Trophoblast cell (in vitro differentiated cells and primary cell): ENCODE results near the gene BTBD8. TPM values are rescaled to one million over a fixed set of nuclear protein-coding genes. Genes with fewer than 3 reads are reported as not detected.

Experiments
- DNase-seq, 2 donors: peaks; one replicate each; pipeline ENCODE4 v3.0.0-alpha.2; 2016
- H2AFZ ChIP-seq: 2 replicates; pipeline ENCODE4 v1.6.1; 2013; ENCODE audit warnings: low read length, moderate library complexity, mild to moderate bottlenecking; ENCODE audit not compliant: insufficient read depth, poor library complexity
- H2AK5ac ChIP-seq: 2 replicates; pipeline ENCODE4 v1.6.1; 2013; ENCODE audit warnings: mild to moderate bottlenecking, low read length
- H2BK120ac ChIP-seq: 2 replicates; pipeline ENCODE4 v1.6.1; 2013; ENCODE audit warnings: low read length, mild to moderate bottlenecking, moderate library complexity; ENCODE audit not compliant: insufficient read depth, poor library complexity
- H2BK12ac ChIP-seq: 2 replicates; pipeline ENCODE4 v1.6.1; 2013; ENCODE audit warnings: mild to moderate bottlenecking, low read length, moderate library complexity
- H2BK5ac ChIP-seq: 2 replicates; pipeline ENCODE4 v1.6.1; 2013; ENCODE audit warnings: low read length, low read depth, moderate library complexity, mild to moderate bottlenecking; ENCODE audit not compliant: poor library complexity
- H3K14ac ChIP-seq: 2 replicates; pipeline ENCODE4 v1.6.1; 2013; ENCODE audit warnings: mild to moderate bottlenecking, low read length
- H3K18ac ChIP-seq: 2 replicates; pipeline ENCODE4 v1.6.1; 2013; ENCODE audit warnings: mild to moderate bottlenecking, low read length
- H3K23ac ChIP-seq: 2 replicates; pipeline ENCODE4 v1.6.1; 2013; ENCODE audit warnings: low read length
- H3K27ac ChIP-seq: 2 replicates; pipeline ENCODE4 v1.5.1; 2013; ENCODE audit warnings: low read depth, mild to moderate bottlenecking, inconsistent platforms, low read length, moderate library complexity
- H3K27me3 ChIP-seq: 2 replicates; pipeline ENCODE4 v1.6.1; 2013; ENCODE audit warnings: inconsistent platforms, mild to moderate bottlenecking, low read length, moderate library complexity; ENCODE audit not compliant: insufficient read depth
- H3K36me3 ChIP-seq, 2 experiments: 1 replicate in 1 of 2; 2 replicates in 1 of 2; pipeline ENCODE4 v1.6.1; 2013; ENCODE audit warnings: low read length in 2 of 2, mild to moderate bottlenecking in 2 of 2, moderate library complexity in 1 of 2; ENCODE audit not compliant: insufficient read depth in 2 of 2, control insufficient read depth in 1 of 2
- H3K4ac ChIP-seq: 2 replicates; pipeline ENCODE4 v1.6.1; 2013; ENCODE audit warnings: low read depth, mild to moderate bottlenecking, low read length, moderate library complexity
- H3K4me1 ChIP-seq, 2 experiments: 1 replicate in 1 of 2; 2 replicates in 1 of 2; pipeline ENCODE4 v1.6.1; 2013; ENCODE audit warnings: low read length in 2 of 2, mild to moderate bottlenecking in 2 of 2, moderate library complexity in 1 of 2; ENCODE audit not compliant: insufficient read depth in 2 of 2, control insufficient read depth in 1 of 2
- H3K4me2 ChIP-seq: 2 replicates; pipeline ENCODE4 v1.6.1; 2013; ENCODE audit warnings: inconsistent platforms, mild to moderate bottlenecking, low read length, moderate library complexity
- H3K4me3 ChIP-seq: 2 replicates; pipeline ENCODE4 v1.5.1; 2013; ENCODE audit warnings: mild to moderate bottlenecking, low read depth, low read length, inconsistent platforms
- H3K79me1 ChIP-seq: one replicate; pipeline ENCODE4 v1.6.1; 2013; ENCODE audit warnings: low read length
- H3K79me2 ChIP-seq: 2 replicates; pipeline ENCODE4 v1.6.1; 2013; ENCODE audit warnings: low read length, mild to moderate bottlenecking; ENCODE audit not compliant: control insufficient read depth, insufficient read depth, poor library complexity
- H3K9ac ChIP-seq: 2 replicates; pipeline ENCODE4 v1.6.1; 2013; ENCODE audit warnings: mild to moderate bottlenecking, low read length
- H3K9me3 ChIP-seq: 2 replicates; pipeline ENCODE4 v1.6.1; 2013; ENCODE audit warnings: low read depth, mild to moderate bottlenecking, control low read depth, inconsistent platforms, low read length; ENCODE audit not compliant: insufficient read depth
- H4K12ac ChIP-seq: 2 replicates; pipeline ENCODE4 v1.6.1; 2013; ENCODE audit warnings: low read depth, mild to moderate bottlenecking, low read length, moderate library complexity
- H4K8ac ChIP-seq: 2 replicates; pipeline ENCODE4 v1.6.1; 2013; ENCODE audit warnings: low read depth, mild to moderate bottlenecking, low read length, moderate library complexity
- H4K91ac ChIP-seq: one replicate; pipeline ENCODE4 v1.6.1; 2013; ENCODE audit warnings: low read depth, mild to moderate bottlenecking, low read length, moderate library complexity
- WGBS: extraction: QIAGEN DNeasy Blood & Tissue Kit; methylation state at CpG from one replicate; pipeline ENCODE4 v1.1.7; 2013; ENCODE audit warnings: missing lambda C conversion rate; ENCODE audit not compliant: insufficient read length, insufficient coverage; ENCODE audit errors: extremely low coverage; 5-methylcytosine and 5-hydroxymethylcytosine counted together
- polyA plus RNA-seq: library from polyadenylated mRNA; stranded (reverse); fragments of 200-250 nt; gene quantifications from 2 replicates; pipeline ENCODE4 v1.2.3, GENCODE V29; 2013

Gene BTBD8
- 1.1 and 1.3 TPM in 2 replicates for polyA plus RNA-seq

DNA sequence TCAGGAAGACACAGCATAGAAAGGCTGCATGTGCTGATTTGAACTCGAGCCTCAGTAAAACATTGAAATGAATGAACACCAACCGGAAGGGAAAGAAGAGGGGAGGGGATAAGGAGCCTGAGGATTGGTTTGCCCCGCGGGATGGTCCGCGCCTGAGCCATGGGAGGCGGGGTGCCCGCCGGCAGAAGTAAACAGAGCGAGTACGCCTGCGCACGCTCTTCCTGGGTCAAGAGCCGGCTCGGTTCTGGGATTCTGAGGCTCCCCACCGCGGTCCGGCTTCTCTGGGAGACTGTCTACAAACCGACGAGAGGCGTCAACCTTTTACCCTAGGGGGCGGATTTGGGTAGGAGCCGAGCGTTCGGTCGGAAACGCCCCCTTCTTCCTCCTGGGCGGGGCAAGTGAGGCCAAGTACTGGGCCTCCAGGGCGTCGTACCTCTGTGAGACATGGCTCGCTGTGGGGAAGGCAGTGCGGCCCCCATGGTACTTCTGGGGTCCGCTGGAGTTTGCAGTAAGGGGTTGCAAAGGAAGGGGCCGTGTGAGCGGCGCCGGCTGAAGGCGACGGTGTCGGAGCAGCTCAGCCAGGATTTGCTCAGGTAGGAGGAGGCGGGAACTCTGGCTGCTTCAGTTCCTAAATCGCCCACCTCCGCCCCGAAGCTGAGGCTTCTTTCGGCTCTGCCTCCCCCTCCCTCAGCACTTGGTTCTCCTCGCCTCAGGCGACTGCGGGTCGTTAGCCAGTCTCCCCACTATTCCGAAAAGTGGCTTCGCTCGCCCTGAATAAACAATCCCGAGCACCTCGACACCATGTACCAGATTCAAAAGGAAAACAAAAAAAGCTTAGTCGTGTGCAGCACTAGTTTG, at the start of gene BTBD8:
TSS of gene BTBD8 (plus strand) at position 218 of the 858 bp plus-strand sequence. CDS start at position 445, 227 bp downstream.
- no CpG with 5 or more reads among the region's 55 CpGs for WGBS
- Histone ChIP-seq H3K4me1 (no peaks in the 10 kb centered on the region), H3K9me3 (peaks cover 4% of the 10 kb centered on the region), H3K18ac (peak within 1 kb of the TSS; percentile 86), H3K4me3 (peak within 1 kb of the TSS; percentile 95), H3K79me1 (peaks cover 9% of the 10 kb centered on the region), H3K9ac (peak within 1 kb of the TSS; percentile 86), H3K4me2 (peak within 1 kb of the TSS; percentile 70), H3K27ac (peak within 1 kb of the TSS; percentile 71), H2BK12ac (no peak within 1 kb of the TSS), H3K4ac (peak within 1 kb of the TSS; percentile 69), H3K27me3 (no peaks in the 10 kb centered on the region), H3K79me2 (peaks cover 4% of the 10 kb centered on the region), H2BK5ac (peak within 1 kb of the TSS; percentile 58), H2BK120ac (peak within 1 kb of the TSS; percentile 47), H4K91ac (peak within 1 kb of the TSS; percentile 85), H2AK5ac (no peak within 1 kb of the TSS), H4K8ac (peak within 1 kb of the TSS; percentile 93), H3K14ac (peak within 1 kb of the TSS; percentile 83), H3K23ac (no peak within 1 kb of the TSS), H3K36me3 (no peaks in the 10 kb centered on the region), H4K12ac (peak within 1 kb of the TSS; percentile 89), H2AFZ (peak within 1 kb of the TSS; percentile 100)
- DNase-seq: peak; percentile 91 to 92

DNA sequence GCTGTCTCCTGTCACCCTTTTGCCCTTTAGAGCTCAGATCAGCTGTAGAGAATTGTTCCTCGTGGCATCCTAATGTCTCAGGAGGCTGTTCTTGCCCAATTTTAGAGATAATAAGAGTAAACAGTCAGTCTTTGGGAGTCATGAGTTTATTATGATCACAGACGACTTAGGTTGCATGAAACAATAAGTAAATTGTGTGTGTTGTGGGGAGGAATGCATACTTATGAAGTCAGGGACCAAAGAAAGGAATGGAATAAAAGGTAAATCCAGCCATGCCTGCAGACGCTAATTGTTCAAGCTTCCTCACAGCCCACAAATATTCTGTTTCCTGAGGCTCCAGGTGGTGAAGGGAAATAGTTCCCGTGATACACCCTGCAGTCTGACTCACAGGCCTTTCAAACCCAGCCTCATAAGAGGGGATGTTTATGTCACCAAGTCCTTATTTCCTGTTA, 49.5 kb upstream of the BTBD8 start:
- Histone ChIP-seq H3K36me3 (no peaks in the 10 kb centered on the region), H3K79me1 (no peaks in the 10 kb centered on the region), H3K79me2 (no peaks in the 10 kb centered on the region), H4K12ac (no peak overlapping the region), H4K8ac (no peak overlapping the region), H3K9ac (no peak overlapping the region), H3K27ac (no peak overlapping the region), H3K4me2 (peak overlapping the region; percentile 88), H3K4ac (no peak overlapping the region), H3K27me3 (peaks cover 10% of the 10 kb centered on the region), H3K14ac (no peak overlapping the region), H2AFZ (no peak overlapping the region), H3K9me3 (peaks cover 3% of the 10 kb centered on the region), H2AK5ac (no peak overlapping the region), H2BK5ac (no peak overlapping the region), H2BK12ac (no peak overlapping the region), H3K4me1 (peaks cover 7 to 8% of the 10 kb centered on the region in 2 experiments), H3K18ac (no peak overlapping the region), H3K23ac (no peak overlapping the region), H4K91ac (no peak overlapping the region), H2BK120ac (no peak overlapping the region), H3K4me3 (no peak overlapping the region)
- WGBS: no CpG with 5 or more reads among the region's 4 CpGs
- DNase-seq: peak; percentile 52 to 65

GRCh38 chr1:92031281-92032110, 48.6 kb upstream of the BTBD8 start:
- no peak for DNase-seq
- H3K9me3 ChIP-seq: peaks cover 2% of the 10 kb centered on the region
- H2BK12ac ChIP-seq: no peak overlapping the region
- H2BK120ac ChIP-seq: no peak overlapping the region
- H3K4me3 ChIP-seq: no peak overlapping the region
- H3K36me3 ChIP-seq: no peaks in the 10 kb centered on the region
- no peak overlapping the region for H4K12ac ChIP-seq
- no peak overlapping the region for H4K8ac ChIP-seq
- no peak overlapping the region for H3K18ac ChIP-seq
- no CpG with 5 or more reads among the region's 6 CpGs for WGBS
- H3K4me1 ChIP-seq: peaks cover 7 to 8% of the 10 kb centered on the region in 2 experiments
- no peaks in the 10 kb centered on the region for H3K79me2 ChIP-seq
- no peak overlapping the region for H2AFZ ChIP-seq
- no peak overlapping the region for H2BK5ac ChIP-seq
- no peak overlapping the region for H3K23ac ChIP-seq
- H3K9ac ChIP-seq: no peak overlapping the region
- H3K4ac ChIP-seq: no peak overlapping the region
- H4K91ac ChIP-seq: no peak overlapping the region
- H3K27ac ChIP-seq: no peak overlapping the region
- no peak overlapping the region for H3K4me2 ChIP-seq
- H3K79me1 ChIP-seq: no peaks in the 10 kb centered on the region
- H2AK5ac ChIP-seq: no peak overlapping the region
- peaks cover 10% of the 10 kb centered on the region for H3K27me3 ChIP-seq
- H3K14ac ChIP-seq: no peak overlapping the region

DNA sequence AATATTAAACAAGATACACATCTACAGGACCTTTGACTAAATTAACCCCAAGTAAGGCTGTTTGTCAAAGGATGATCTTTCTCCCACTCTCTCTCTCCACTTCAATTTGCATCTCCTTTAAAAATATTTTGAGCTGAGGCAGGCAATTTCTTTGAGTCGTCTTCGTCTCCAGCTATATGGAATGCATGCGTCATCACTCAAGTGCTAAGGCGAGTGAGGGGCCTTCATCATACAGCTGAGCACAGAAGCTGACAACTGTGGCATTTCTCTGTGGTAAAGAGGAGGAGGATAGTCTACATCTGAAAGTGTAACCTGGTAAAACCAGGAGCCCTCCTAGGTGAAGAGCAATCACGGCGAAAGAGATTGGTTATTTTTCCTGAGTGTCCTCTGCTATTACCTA, 42.7 kb upstream of the BTBD8 start:
- Histone ChIP-seq H4K8ac (no peak overlapping the region), H3K79me2 (no peaks in the 10 kb centered on the region), H2BK12ac (no peak overlapping the region), H3K27ac (no peak overlapping the region), H3K4me2 (no peak overlapping the region), H3K4me3 (no peak overlapping the region), H3K36me3 (no peaks in the 10 kb centered on the region), H3K4ac (no peak overlapping the region), H2AFZ (no peak overlapping the region), H3K23ac (no peak overlapping the region), H2BK5ac (no peak overlapping the region), H2AK5ac (no peak overlapping the region), H4K12ac (no peak overlapping the region), H2BK120ac (no peak overlapping the region), H3K27me3 (no peaks in the 10 kb centered on the region), H3K18ac (no peak overlapping the region), H3K14ac (no peak overlapping the region), H3K79me1 (no peaks in the 10 kb centered on the region), H3K9ac (no peak overlapping the region), H3K4me1 (no peaks in the 10 kb centered on the region), H3K9me3 (no peaks in the 10 kb centered on the region), H4K91ac (no peak overlapping the region)
- peak; percentile 3 to 45 for DNase-seq
- no CpG with 5 or more reads among the region's 6 CpGs for WGBS
